Right renal cortex interstitium (tissue), 3 donors: ENCODE data around the gene SREBF2. TPM values are rescaled to one million over a fixed set of nuclear protein-coding genes. Genes with fewer than 3 reads are reported as not detected.
"Not testable (repeated sequence)": the region's sequence is repeated elsewhere in the genome, so short reads cannot be mapped to it uniquely, and the experiment has no call there.

ENCODE experiments used
- DNase-seq, 3 donors: peaks; one replicate each; pipeline ENCODE4 v3.0.0-alpha.2; 2013; ENCODE audit warnings: low read depth in 3 of 3, low spot score in 2 of 3
- polyA plus RNA-seq, 3 donors: library from polyadenylated mRNA; unstranded; fragments of 120-200 nt; gene quantifications; one replicate each; pipeline ENCODE4 v1.2.1, GENCODE V29; 2013; ENCODE audit not compliant: insufficient read length in 3 of 3

The SREBF2 gene
- polyA plus RNA-seq, 3 donors, result 85.5 to 93.2 (median 90.2) TPM

DNA sequence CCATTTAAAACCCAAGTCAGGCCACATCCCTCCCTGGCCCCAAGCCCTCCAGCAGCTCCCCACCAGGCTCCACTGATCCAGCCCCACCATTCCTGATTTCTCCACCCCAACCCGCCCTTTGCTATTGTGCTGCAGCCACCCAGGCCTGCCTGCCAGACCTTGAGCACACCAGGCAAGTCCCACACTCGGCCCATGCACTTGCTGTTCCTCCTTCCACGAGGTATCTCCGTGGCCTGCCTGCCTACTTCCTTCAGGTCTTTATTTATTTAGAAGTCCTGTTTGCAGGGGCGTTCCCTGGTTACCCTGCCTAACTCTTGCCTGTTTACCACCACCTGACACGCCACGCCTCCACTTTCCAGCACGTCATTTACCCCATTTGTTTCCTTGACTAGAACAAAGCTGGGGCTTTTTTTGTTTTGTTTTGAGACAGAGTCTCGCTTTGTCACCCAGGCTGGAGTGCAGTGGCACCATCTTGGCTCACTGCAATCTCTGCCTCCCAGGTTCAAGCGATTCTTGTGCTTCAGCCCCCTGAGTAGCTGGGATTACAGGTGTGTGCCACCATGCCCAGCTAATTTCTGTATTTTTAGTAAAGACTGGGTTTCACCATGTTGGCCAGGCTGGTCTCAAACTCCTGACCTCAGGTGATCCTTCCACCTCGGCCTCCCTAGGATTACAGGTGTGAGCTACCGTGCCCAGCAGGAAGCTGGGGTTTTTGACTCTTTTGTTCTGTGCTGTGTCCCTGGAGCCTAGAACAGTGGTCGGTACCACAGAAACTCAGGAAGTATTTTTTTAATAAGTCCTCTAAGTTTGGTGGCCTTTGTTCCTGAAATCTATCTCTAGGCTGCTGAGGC, 107.3 kb downstream of the SREBF2 start:
- no peak for DNase-seq

DNA sequence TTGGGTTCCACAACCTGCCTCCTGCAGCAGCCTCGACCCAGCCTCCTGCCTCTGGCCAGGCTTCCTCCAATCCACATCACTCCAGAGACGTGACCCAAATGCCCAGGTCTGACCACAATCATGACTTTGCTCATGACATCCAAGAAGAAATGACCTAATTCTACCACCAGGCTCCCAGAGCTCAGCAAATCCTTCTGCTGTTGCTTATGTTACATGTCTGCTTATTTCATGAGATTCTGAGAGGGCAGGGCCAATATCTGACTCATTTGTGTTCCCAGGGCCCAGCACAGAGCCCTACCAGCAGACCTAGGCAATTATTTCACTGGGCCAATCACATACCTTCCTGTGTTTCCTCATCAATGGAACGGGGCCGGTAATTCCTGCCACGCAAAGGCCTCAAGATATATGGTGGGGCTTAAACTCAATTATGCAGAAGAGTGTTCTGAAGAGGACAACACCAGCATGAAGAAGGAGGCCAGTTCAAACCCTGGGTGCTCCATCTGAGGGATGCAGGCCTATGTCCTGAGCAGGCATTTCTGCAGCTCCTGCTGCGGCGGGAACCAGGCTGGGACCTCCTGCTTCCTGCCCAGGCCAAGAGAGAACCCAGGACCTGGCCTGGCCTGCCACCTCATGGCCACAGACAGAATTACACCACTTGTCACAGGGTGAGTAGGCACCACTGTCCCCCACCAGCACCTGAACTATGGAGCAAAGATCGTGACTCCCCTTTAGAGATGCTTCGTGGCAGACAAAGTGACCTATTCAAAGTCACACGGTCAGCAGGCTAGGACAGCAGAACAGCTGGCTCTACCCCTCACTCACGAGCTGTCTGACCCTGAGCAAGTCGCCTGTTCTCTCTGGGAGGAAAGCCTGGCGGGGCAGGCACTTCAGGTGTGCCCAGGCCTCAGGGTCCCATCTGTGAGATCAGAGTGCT, 108.2 kb downstream of the SREBF2 start:
- peak in 2 of 3 donors; percentile 48 to 59 for DNase-seq

DNA sequence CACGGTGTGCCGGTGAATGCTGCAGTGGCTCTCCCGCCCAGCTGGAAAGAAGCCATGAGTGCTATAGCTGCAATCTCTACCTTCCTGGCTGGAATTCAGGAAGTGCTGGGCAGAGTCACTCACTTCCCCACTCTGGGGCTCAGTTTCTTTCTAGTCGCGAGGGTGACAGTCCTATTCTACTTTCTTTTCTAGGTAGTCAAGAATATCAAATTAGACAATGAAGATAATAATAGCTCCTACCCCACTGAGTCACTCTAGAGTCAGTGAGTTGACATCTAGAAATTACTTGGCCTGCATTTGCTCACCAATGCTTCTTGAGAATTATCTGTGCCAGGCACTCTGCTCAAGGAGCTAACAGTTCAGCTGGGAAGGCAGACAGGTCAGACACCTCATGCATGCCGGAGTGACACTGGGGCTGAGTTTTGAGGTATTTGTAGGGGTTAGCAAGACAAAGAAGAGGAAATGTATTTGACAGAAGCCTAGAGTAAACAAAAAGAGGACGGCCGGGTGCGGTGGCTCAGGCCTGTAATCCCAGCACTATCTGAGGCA, 110.8 kb downstream of the SREBF2 start:
- no peak for DNase-seq

DNA sequence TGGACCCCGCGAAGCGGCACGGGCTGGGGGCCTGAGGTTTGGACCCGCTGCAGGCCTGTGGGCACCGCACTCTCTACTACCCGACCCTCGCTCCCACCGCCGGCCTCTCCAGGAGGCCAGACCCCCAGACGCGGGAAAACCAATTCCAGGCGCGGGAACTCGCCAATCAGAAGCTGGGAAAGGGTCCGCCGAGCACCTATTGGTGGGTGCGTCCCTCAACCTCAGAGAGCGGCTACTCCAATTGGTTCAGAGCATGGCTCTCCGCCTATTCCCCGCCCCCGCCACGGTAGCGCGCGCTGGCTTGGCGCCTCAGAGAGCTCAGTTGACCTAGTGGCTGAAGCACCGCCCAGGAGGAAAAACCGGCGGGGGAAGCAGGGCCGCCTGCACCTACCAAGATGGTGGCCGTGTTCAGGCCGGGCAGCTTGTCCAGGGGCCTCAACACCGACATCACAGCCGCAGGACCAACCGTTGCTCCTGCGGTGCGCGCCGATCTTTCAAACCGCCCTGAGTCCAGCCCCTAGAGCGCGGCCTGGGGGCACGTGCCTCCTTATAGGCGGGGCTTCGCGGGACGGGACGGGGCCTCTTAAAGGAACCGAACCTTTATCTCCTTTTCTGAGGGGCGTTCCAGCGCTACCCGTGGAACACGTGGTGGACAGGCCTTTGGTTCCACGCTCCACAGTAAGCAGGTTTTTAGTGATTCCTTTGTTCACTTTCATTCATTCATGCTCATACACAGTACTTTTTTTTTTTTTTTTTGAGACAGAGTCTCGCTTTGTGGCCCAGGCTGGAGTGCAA, 113.9 kb downstream of the SREBF2 start, which contains the start of gene CENPM:
TSS of gene CENPM (minus strand) at position 524 of the 795 bp plus-strand sequence. CDS start at position 448, 76 bp downstream.
- peak; percentile 81 to 90 (median 88) for DNase-seq

DNA sequence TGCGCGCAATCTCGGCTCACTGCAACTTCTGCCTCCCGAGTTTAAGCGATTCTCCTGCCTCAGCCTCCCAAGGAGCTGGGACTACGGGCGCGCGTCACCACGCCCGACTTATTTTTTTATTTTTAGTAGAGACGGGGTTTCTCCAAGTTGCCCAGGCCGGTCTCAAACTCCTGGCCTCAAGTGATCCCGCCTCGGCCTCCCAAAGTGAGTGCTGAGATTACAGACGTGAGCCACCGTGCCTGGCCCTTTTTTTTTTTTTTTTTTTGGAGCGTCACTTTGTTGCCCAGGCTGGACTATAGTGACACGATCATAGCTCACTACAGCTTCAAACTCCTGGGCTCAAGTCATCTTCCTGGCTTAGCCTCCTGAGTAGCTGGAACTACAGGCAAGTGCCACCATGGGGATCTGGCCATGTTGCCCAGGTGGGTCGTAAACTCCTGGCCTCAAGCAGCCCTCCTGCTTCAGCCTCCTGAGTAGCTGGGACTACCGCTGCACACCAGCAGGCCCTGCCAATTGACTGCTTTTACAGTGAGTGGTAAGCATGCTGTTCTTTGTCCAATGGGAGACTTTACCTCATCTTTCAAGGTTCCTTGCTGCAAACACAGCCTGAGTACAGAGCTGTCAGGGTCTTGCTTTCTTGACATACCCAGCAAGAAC, 114.6 kb downstream of the SREBF2 start:
- no peak for DNase-seq

DNA sequence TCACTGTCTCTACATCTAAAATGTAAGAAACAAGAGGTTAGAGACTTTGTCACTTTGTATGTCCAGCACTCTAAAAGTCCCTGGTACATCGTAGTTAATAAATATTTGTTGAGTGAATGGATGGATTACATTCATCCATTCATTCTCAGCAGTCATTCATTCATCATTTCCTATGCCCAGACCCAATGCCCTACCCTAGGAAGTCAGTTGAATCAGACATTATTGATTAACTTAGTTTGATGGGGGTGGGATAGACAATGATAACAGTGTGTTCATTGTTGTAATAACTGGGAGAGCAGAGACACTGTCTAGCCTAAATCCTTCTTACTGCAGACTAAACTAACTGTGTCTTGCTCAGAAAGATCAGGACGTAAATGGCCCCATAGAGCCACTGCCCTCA, 115.2 kb downstream of the SREBF2 start:
- no peak for DNase-seq

DNA sequence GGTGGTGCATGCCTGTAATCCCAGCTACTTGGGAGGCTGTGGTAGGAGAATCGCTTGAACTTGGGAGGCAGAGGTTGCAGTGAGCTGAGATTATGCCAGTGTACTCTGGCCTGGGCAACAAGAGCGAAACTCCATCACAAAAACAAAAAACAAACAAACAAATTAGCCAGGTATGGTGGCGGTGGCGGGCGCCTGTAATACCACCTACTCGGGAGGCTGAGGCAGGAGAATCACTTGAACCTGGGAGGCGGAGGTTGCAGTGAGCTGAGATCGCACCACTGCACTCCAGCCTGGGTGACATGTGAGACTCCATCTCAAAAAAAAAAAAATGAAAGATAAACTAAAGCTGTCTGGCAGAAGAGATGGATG, 116.0 kb downstream of the SREBF2 start:
- not testable (repeated sequence) for DNase-seq

DNA sequence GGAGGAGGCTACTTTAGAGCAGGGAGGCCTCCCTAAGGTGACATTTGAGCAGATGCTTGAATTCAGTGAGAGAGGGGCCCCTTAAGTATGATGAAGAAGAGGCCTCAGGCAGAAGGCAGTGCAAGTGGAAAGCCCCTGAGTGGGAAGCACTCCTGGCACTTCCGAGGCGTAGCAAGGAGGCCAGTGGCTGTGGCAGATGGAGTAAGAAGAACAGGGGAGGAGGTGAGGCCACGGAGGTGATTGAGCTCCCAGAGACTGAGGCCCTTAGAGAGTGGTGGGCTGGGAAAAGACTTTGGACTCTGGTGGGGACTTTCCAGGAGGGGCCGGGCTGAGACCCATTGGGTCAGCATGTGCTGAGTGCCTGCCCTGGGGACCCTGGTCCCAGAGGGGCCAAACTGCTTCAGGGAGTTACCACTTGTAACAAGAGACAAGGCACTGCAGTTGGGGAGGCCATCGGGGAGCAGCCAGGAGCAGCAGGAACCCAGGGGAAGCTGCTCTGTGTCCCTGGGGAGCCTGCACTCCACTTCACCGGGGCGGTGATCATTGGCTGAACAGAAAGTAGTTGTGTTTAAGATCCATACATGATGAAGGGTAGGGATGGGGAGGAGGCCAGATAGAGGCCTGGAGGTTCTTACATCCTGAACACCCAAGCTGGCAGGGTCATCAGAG, 116.5 kb downstream of the SREBF2 start:
- DNase-seq, result no peak

DNA sequence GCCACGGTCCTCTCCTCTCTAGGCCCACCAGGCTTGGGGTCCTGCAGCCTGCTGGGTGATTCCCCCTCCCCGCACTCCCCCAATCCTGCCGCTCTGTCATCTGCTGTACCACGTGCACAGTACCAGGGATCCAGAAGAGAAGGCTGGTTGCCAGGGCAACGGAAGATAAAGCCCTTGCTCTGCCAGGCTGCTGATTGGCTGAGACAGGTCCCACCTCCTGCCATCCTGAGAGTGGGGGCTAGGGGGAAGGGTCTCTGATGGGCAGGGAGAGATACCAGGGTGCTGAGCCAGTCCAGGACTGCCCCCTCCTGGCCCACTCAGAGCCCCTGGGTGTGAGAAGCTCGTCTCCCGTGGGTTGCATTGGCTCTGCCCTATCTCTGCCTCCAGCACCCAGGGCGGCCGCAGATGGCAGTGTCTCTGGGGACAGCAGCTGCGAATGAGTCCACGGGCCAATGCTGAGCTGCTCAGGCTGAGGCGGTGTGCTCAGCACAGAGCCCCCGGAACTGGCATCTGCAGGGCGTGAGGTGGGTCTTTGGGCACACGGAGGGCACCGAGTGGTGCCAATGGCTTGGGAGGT, 119.1 kb downstream of the SREBF2 start, which contains the start of gene SMIM45:
TSS of gene SMIM45 (plus strand) at position 253 of the 577 bp plus-strand sequence.
- no peak for DNase-seq

DNA sequence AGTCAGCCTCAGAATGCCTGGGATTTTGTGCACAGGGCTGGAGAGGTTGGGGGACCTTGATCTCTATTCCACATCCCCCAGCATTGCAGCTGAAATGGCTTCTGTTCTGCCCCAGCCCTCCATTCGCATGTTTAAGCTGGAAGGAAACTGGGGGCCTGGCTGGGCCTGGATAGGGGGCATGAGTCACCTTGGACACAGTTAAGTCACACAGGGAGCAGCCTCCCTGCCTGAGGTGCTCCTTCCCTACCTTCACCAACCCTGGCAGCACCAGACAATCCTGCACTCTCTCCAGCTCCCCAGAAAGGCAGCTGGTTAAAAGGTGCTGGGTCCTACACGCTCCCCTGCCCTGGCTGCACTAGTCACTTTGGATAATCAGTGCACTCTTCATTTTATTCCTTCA, 119.8 kb downstream of the SREBF2 start:
- no peak for DNase-seq

Other genes with a start within 250 kb of the SREBF2 start
- 10 to 100 TPM; 47.6 to 53.1 (median 51.2) TPM for gene PMM1, start 243.3 kb upstream of the SREBF2 start, polyA plus RNA-seq
- gene DESI1, start 212.1 kb upstream of the SREBF2 start, polyA plus RNA-seq, result 10 to 100 TPM; 23.6 to 25.6 (median 24.2) TPM
- 100 to 1,000 TPM; 372 to 405 (median 383) TPM for gene XRCC6, start 211.8 kb upstream of the SREBF2 start, polyA plus RNA-seq
- gene SNU13, start 144.2 kb upstream of the SREBF2 start, polyA plus RNA-seq, result 100 to 1,000 TPM; 135 to 151 (median 145) TPM
- gene MEI1, start 133.6 kb upstream of the SREBF2 start, polyA plus RNA-seq, result 1 to 10 TPM; 1.9 to 2.7 (median 2.4) TPM
- gene CCDC134, start 32.4 kb upstream of the SREBF2 start, polyA plus RNA-seq, result 1 to 10 TPM; 7.7 to 9.1 (median 8.1) TPM
- gene SHISA8, start 82.0 kb downstream of the SREBF2 start, polyA plus RNA-seq, result under 1 TPM; 0.22 to 0.42 (median 0.25) TPM
- gene TNFRSF13C, start 93.7 kb downstream of the SREBF2 start, polyA plus RNA-seq, result 1 to 10 TPM in 2 of 3 donors, under 1 TPM in 1; 0.94 to 1.3 (median 1.1) TPM
- 10 to 100 TPM in 2 of 3 donors, 1 to 10 TPM in 1; 9.4 to 12.0 (median 10.9) TPM for gene CENPM, start 114.0 kb downstream of the SREBF2 start, polyA plus RNA-seq
- 1 to 10 TPM; 5.7 to 7.2 (median 6.9) TPM for gene SEPTIN3, start 136.3 kb downstream of the SREBF2 start, polyA plus RNA-seq
- gene WBP2NL, start 165.7 kb downstream of the SREBF2 start, polyA plus RNA-seq, result 1 to 10 TPM; 3.2 to 3.4 (median 3.4) TPM
- gene NAGA, start 237.7 kb downstream of the SREBF2 start, polyA plus RNA-seq, result 10 to 100 TPM; 22.9 to 27.3 (median 25.1) TPM
- gene PHETA2, start 241.1 kb downstream of the SREBF2 start, polyA plus RNA-seq, result 10 to 100 TPM in 2 of 3 donors, 1 to 10 TPM in 1; 9.8 to 10.3 (median 10.1) TPM
- gene SMDT1, start 246.6 kb downstream of the SREBF2 start, polyA plus RNA-seq, result 100 to 1,000 TPM in 2 of 3 donors, 10 to 100 TPM in 1; 67.7 to 129 (median 100) TPM